ENCODE results near the gene TMPO. TPM values are rescaled to one million over a fixed set of nuclear protein-coding genes. Genes with fewer than 3 reads are reported as not detected.

The TMPO gene
- 26.5 and 35.5 TPM in 2 replicates for total RNA-seq

GRCh38 chr12:98515287-98516110 is at the start of gene TMPO:
TSS of gene TMPO (plus strand) at chr12:98515590. CDS start at chr12:98515868, 278 bp downstream.

GRCh38 chr12:98593351-98594049 is 78.1 kb downstream of the TMPO start, which contains the start of gene SLC25A3:
TSS of gene SLC25A3 (plus strand) at chr12:98593686. CDS start at chr12:98593979, 293 bp downstream.

Other genes with a start within 250 kb of the TMPO start
- 741 and 800 TPM in 2 replicates for gene SLC25A3, start 78.1 kb downstream of the TMPO start, total RNA-seq
- 101 and 118 TPM in 2 replicates for gene IKBIP, start 129.2 kb downstream of the TMPO start, total RNA-seq
- gene APAF1, start 129.7 kb downstream of the TMPO start, total RNA-seq = 12.1 and 19.8 TPM in 2 replicates

Data from cardiac atrium fibroblast (primary cell).